Measurements from ENCODE around the gene FOSL1. TPM values are rescaled to one million over a fixed set of nuclear protein-coding genes. Genes with fewer than 3 reads are reported as not detected.
"Not testable (repeated sequence)": the region's sequence is repeated elsewhere in the genome, so short reads cannot be mapped to it uniquely, and the experiment has no call there.

Gene FOSL1
- polyA plus RNA-seq, 3 donors = 2.5 to 28.2 (median 2.5) TPM

DNA sequence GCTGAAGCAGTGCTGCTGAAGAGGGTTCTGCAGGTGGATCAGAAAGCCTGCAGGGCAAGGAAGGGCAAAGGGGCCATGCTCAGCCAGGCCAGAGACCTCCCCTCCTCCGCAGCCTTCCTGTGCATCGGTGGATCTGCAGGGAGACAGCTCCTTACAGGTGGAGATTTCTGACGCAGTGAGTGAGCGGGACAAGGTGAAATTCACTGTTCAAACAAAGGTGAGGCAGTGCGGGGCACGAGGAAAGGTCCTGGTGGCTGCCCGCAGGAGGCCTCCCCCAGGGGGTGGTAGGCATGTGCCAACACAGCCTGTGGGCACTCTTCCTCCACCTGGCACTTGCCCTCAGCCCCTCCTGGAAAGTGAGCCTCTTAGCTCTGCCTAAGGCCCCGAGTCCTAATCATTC, 50.8 kb downstream of the FOSL1 start:
- Histone ChIP-seq H3K9ac (ENCODE audit: insufficient read depth, low read length, poor library complexity, severe bottlenecking) (no peak overlapping the region), H3K4me1 (ENCODE audit: control insufficient read depth in 1 of 2, insufficient read depth in 2 of 2, low read length in 2 of 2) (no peaks in the 10 kb centered on the region), H3K79me2 (ENCODE audit: insufficient read depth, low read length) (peaks cover 12% of the 10 kb centered on the region), H3K4me2 (replicated peaks; ENCODE audit: extremely low read depth, low read length, poor library complexity, severe bottlenecking) (no peak overlapping the region), H4K20me1 (ENCODE audit: insufficient read depth, low read length) (peaks cover 49% of the 10 kb centered on the region), H3K9me3 (replicated peaks in 1 of 2; ENCODE audit: control insufficient read depth in 1 of 2, insufficient read depth in 1 of 2, low read length in 2 of 2) (peaks cover 4 to 8% of the 10 kb centered on the region in 2 donors), H3K27ac (ENCODE audit: low read depth in 1 of 2, low read length in 2 of 2) (no peak overlapping the region), H3K27me3 (ENCODE audit: control insufficient read depth in 2 of 2, insufficient read depth in 2 of 2, low read length in 2 of 2) (no peaks in the 10 kb centered on the region), H3K36me3 (replicated peaks in 1 of 2; ENCODE audit: control insufficient read depth in 1 of 2, insufficient read depth in 2 of 2, low read length in 2 of 2) (peaks cover 24 to 39% of the 10 kb centered on the region in 2 donors), H3K4me3 (replicated peaks in 1 of 3; ENCODE audit: low read depth in 2 of 3, low read length in 3 of 3) (no peak overlapping the region), H2AFZ (ENCODE audit: insufficient read depth, low read depth, low read length, poor library complexity, severe bottlenecking) (no peak overlapping the region)
- TF ChIP-seq CTCF (IDR thresholded peaks at IDR 0.05) = no peak
- H3K4me1 Mint-ChIP-seq = peaks cover 17% of the 10 kb centered on the region
- 83% methylated on average over 6 of the region's 8 CpGs for WGBS (ENCODE audit: insufficient coverage)
- peaks cover 24 to 34% of the 10 kb centered on the region in 2 donors for H3K36me3 Mint-ChIP-seq
- H3K27me3 Mint-ChIP-seq (ENCODE audit: low read depth in 3 of 3) = peaks cover 0 to 5% (median 0%) of the 10 kb centered on the region in 3 donors
- H3K27ac Mint-ChIP-seq = peak overlapping the region in 1 of 7 donors; percentile 3
- intact Hi-C loops (cut with micrococcal nuclease) = no loop called here
- no peak for DNase-seq
- H3K9me3 Mint-ChIP-seq = peaks cover 0 to 10% (median 8%) of the 10 kb centered on the region in 7 donors
- no peak overlapping the region for H3K4me3 Mint-ChIP-seq

- 80% methylated on average over 1 of the region's 7 CpGs for WGBS (ENCODE audit: insufficient coverage)
- H3K27ac ChIP-seq (ENCODE audit: low read depth in 1 of 2, low read length in 2 of 2); H2AFZ ChIP-seq (ENCODE audit: insufficient read depth, low read depth, low read length, poor library complexity, severe bottlenecking); intact Hi-C loops (cut with micrococcal nuclease); H3K9me3 ChIP-seq (replicated peaks in 1 of 2; ENCODE audit: control insufficient read depth in 1 of 2, insufficient read depth in 1 of 2, low read length in 2 of 2); DNase-seq; H3K9me3 Mint-ChIP-seq; H3K79me2 ChIP-seq (ENCODE audit: insufficient read depth, low read length); H3K9ac ChIP-seq (ENCODE audit: insufficient read depth, low read length, poor library complexity, severe bottlenecking); H3K27ac Mint-ChIP-seq; H3K4me1 ChIP-seq (ENCODE audit: control insufficient read depth in 1 of 2, insufficient read depth in 2 of 2, low read length in 2 of 2); H3K27me3 ChIP-seq (ENCODE audit: control insufficient read depth in 2 of 2, insufficient read depth in 2 of 2, low read length in 2 of 2); H3K4me3 ChIP-seq (replicated peaks in 1 of 3; ENCODE audit: low read depth in 2 of 3, low read length in 3 of 3); H3K4me2 ChIP-seq (replicated peaks; ENCODE audit: extremely low read depth, low read length, poor library complexity, severe bottlenecking); H3K27me3 Mint-ChIP-seq (ENCODE audit: low read depth in 3 of 3); H3K4me3 Mint-ChIP-seq: not testable (repeated sequence)
- Histone ChIP-seq H4K20me1 (ENCODE audit: insufficient read depth, low read length) (peaks cover 42% of the 10 kb centered on the region), H3K36me3 (replicated peaks in 1 of 2; ENCODE audit: control insufficient read depth in 1 of 2, insufficient read depth in 2 of 2, low read length in 2 of 2) (peaks cover 18 to 32% of the 10 kb centered on the region in 2 donors)
- H3K4me1 Mint-ChIP-seq = peaks cover 11% of the 10 kb centered on the region
- H3K36me3 Mint-ChIP-seq = peaks cover 17 to 27% of the 10 kb centered on the region in 2 donors
Observed at GRCh38 chr11:65848693-65849092, 51.5 kb downstream of the FOSL1 start.
